SK-N-SH treated with all-trans-retinoic acid at 6 μM for 48 hours (cell line): Measurements from ENCODE around the gene EPC2.
"Not testable (repeated sequence)": the region's sequence is repeated elsewhere in the genome, so short reads cannot be mapped to it uniquely, and the experiment has no call there.

ENCODE experiments used
- ATAC-seq: fragments of 200-7000 bp; cut with Tn5 transposase; 3 replicates; pipeline ENCODE4 v1.9.1; 2020; ENCODE audit warnings: mild to moderate bottlenecking, moderate library complexity
- ARNTL ChIP-seq: fragments of 450-650 bp; formaldehyde crosslinking; IDR thresholded peaks from 2 replicates; pipeline ENCODE4 v1.5.0; 2020; ENCODE audit warnings: low read depth, mild to moderate bottlenecking, moderate library complexity, borderline replicate concordance
- BACH2 ChIP-seq: fragments of 250-450 bp; sonication (Bioruptor Pico); IDR thresholded peaks from 2 replicates; pipeline ENCODE4 v1.9.0; 2021; ENCODE audit warnings: mild to moderate bottlenecking, borderline replicate concordance
- CSDC2 ChIP-seq: fragments of 250-450 bp; sonication (Bioruptor Pico); IDR thresholded peaks from 2 replicates; pipeline ENCODE4 v1.5.0; 2020; ENCODE audit warnings: mild to moderate bottlenecking, moderate library complexity
- ESRRG ChIP-seq: fragments of 250-450 bp; sonication (Bioruptor Pico); IDR thresholded peaks from 2 replicates; pipeline ENCODE4 v1.6.1; 2021; ENCODE audit warnings: mild to moderate bottlenecking
- GLIS3 ChIP-seq: fragments of 250-450 bp; sonication (Bioruptor Pico); IDR thresholded peaks from 2 replicates; pipeline ENCODE4 v1.5.0; 2020; ENCODE audit warnings: mild to moderate bottlenecking, moderate library complexity
- ISL1 ChIP-seq: fragments of 250-450 bp; sonication (Bioruptor Pico); IDR thresholded peaks from 2 replicates; pipeline ENCODE4 v2.1.2; 2022; ENCODE audit warnings: mild to moderate bottlenecking, moderate library complexity
- PATZ1 ChIP-seq: fragments of 250-450 bp; sonication (Bioruptor Pico); IDR thresholded peaks from 2 replicates; pipeline ENCODE4 v1.8.0; 2020; ENCODE audit warnings: mild to moderate bottlenecking, moderate library complexity, borderline replicate concordance
- POU6F1 ChIP-seq: fragments of 250-450 bp; sonication (Bioruptor Pico); IDR thresholded peaks from 2 replicates; pipeline ENCODE4 v1.8.0; 2021; ENCODE audit warnings: low read depth, mild to moderate bottlenecking, moderate library complexity, borderline replicate concordance
- RARB ChIP-seq: fragments of 250-450 bp; sonication (Bioruptor Pico); IDR thresholded peaks from 2 replicates; pipeline ENCODE4 v1.8.0; 2021; ENCODE audit warnings: mild to moderate bottlenecking, moderate library complexity
- SNAI2 ChIP-seq: fragments of 250-450 bp; sonication (Bioruptor Pico); IDR thresholded peaks from 2 replicates; pipeline ENCODE4 v1.5.0; 2020; ENCODE audit warnings: mild to moderate bottlenecking, moderate library complexity
- TCF4 ChIP-seq: fragments of 250-450 bp; sonication (Bioruptor Pico); IDR thresholded peaks from 2 replicates; pipeline ENCODE4 v1.8.0; 2021; ENCODE audit warnings: mild to moderate bottlenecking, moderate library complexity, borderline replicate concordance
- ZFP3 ChIP-seq: fragments of 250-450 bp; sonication (Bioruptor Pico); IDR thresholded peaks from 2 replicates; pipeline ENCODE4 v1.5.0; 2020; ENCODE audit warnings: mild to moderate bottlenecking, moderate library complexity
- ZFP30 ChIP-seq: fragments of 450-650 bp; formaldehyde crosslinking; IDR thresholded peaks from 2 replicates; pipeline ENCODE4 v1.5.0; 2022; ENCODE audit warnings: mild to moderate bottlenecking, moderate library complexity
- ZNF70 ChIP-seq: fragments of 450-650 bp; formaldehyde crosslinking; IDR thresholded peaks from 2 replicates; pipeline ENCODE4 v1.5.0; 2020; ENCODE audit warnings: mild to moderate bottlenecking, moderate library complexity
- ZNF8 ChIP-seq: fragments of 450-650 bp; formaldehyde crosslinking; IDR thresholded peaks from 2 replicates; pipeline ENCODE4 v1.5.0; 2020; ENCODE audit warnings: mild to moderate bottlenecking, moderate library complexity
- TF ChIP-seq, protein P1 (sequence below): fragments of 250-450 bp; sonication (Bioruptor Pico); IDR thresholded peaks from 2 replicates; pipeline ENCODE4 v1.5.0; 2020; ENCODE audit warnings: mild to moderate bottlenecking, moderate library complexity
- TF ChIP-seq, protein P2 (sequence below): fragments of 250-450 bp; sonication (Bioruptor Pico); IDR thresholded peaks from 2 replicates; pipeline ENCODE4 v1.5.1; 2021; ENCODE audit warnings: mild to moderate bottlenecking, moderate library complexity
- TF ChIP-seq, protein P3 (sequence below): fragments of 250-450 bp; sonication (Bioruptor Pico); IDR thresholded peaks from 2 replicates; pipeline ENCODE4 v1.5.1; 2020; ENCODE audit warnings: low read depth, mild to moderate bottlenecking, moderate library complexity

Gene EPC2

DNA sequence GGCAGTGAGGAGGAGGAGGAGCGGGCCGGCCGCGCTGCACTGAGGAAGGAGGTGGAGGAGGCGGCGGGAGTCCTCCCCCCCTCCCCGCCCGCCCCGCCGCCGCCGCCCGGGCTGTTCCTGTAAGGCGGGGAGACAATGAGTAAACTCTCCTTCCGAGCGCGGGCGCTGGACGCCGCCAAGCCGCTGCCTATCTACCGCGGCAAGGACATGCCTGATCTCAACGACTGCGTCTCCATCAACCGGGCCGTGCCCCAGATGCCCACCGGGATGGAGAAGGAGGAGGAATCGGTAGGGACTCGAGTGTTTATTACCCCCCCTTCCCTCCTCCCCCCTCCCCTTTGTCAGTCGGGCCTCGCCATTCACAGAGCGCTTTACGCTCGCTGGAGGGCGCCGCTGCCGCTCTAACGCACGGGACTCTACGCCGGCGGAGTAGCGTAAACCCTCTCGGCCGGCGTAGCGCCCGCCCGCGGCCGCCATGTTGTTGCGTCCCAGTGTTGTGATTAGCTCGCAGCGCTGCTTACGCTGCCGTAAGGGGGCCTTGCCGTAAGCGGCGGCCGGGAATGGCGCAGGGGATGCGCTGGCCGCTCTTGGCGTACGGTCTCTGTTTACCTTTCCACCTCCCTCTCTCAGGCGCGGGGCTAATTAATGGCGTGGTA, 460 bp downstream of the EPC2 start:
- no peak for TF ChIP-seq CSDC2 (CRISPR knock-in tag)
- peak; percentile 53; the same call in 1 of the 2 replicates for TF ChIP-seq PATZ1
- peak; percentile 87 for ATAC-seq

DNA sequence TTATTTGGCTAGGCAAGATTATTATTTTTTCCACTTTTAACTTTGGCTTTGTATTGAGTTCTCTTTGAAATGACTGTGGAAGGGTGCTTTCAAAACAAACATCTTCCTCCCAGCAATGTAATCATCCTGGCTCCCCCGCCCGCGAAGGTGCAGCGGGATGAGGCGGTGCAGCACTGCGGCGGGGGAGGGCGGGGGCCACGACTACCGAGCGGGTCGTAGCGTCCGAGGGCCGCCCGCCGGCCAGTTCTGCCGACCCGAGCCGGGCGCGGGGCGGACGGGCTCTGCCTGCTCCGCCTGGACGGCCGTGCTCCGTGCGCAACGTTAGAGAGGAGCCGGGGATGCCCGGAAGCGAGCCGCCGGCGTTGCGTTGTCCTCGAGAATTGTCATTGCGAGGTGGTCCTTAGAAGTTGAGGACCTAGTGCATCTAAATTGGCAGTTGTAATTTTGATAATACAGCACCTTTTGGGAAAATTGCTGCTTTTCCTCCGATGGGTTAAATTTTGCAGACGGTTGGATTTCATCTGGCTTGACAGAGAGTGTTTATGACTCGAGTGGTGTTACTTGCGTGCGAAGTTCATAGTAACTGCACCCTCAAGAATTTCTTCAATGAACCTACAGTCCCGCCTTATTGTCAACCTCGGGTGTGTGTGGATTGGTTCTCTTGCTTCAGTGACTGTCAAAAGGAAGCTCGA, 1.1 kb downstream of the EPC2 start:
- TF ChIP-seq, protein P1, sequence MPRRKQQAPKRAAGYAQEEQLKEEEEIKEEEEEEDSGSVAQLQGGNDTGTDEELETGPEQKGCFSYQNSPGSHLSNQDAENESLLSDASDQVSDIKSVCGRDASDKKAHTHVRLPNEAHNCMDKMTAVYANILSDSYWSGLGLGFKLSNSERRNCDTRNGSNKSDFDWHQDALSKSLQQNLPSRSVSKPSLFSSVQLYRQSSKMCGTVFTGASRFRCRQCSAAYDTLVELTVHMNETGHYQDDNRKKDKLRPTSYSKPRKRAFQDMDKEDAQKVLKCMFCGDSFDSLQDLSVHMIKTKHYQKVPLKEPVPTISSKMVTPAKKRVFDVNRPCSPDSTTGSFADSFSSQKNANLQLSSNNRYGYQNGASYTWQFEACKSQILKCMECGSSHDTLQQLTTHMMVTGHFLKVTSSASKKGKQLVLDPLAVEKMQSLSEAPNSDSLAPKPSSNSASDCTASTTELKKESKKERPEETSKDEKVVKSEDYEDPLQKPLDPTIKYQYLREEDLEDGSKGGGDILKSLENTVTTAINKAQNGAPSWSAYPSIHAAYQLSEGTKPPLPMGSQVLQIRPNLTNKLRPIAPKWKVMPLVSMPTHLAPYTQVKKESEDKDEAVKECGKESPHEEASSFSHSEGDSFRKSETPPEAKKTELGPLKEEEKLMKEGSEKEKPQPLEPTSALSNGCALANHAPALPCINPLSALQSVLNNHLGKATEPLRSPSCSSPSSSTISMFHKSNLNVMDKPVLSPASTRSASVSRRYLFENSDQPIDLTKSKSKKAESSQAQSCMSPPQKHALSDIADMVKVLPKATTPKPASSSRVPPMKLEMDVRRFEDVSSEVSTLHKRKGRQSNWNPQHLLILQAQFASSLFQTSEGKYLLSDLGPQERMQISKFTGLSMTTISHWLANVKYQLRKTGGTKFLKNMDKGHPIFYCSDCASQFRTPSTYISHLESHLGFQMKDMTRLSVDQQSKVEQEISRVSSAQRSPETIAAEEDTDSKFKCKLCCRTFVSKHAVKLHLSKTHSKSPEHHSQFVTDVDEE (CRISPR knock-in tag): no peak
- no peak for TF ChIP-seq ZFP30 (CRISPR knock-in tag)
- no peak for TF ChIP-seq ZNF8 (CRISPR knock-in tag)
- TF ChIP-seq ESRRG (CRISPR knock-in tag): no peak
- ATAC-seq: peak; percentile 74

DNA sequence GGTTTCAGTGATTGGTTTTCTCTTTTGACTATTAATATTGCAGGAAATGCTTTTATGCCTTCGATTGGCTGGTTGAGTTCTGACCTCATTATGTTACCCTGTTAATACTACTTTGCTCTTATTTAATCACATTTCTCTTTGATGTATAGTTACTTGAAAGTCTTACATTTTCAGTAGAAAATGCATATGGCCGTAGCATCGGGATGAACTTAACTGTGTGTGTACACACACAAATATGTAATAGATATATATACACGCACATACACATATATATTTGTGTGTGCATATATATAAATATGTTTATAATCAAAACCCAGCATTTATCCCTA, 1.6 kb downstream of the EPC2 start:
- no peak for ATAC-seq
- TF ChIP-seq ISL1 (CRISPR knock-in tag): no peak
- no peak for TF ChIP-seq TCF4 (CRISPR knock-in tag)
- no peak for TF ChIP-seq BACH2 (CRISPR knock-in tag)
- TF ChIP-seq ZFP3: no peak
- TF ChIP-seq, protein P2, sequence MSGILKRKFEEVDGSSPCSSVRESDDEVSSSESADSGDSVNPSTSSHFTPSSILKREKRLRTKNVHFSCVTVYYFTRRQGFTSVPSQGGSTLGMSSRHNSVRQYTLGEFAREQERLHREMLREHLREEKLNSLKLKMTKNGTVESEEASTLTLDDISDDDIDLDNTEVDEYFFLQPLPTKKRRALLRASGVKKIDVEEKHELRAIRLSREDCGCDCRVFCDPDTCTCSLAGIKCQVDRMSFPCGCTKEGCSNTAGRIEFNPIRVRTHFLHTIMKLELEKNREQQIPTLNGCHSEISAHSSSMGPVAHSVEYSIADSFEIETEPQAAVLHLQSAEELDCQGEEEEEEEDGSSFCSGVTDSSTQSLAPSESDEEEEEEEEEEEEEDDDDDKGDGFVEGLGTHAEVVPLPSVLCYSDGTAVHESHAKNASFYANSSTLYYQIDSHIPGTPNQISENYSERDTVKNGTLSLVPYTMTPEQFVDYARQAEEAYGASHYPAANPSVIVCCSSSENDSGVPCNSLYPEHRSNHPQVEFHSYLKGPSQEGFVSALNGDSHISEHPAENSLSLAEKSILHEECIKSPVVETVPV (CRISPR knock-in tag): no peak
- TF ChIP-seq PATZ1: no peak
- TF ChIP-seq ESRRG (CRISPR knock-in tag): no peak
- no peak for TF ChIP-seq ZNF70 (CRISPR knock-in tag)
- TF ChIP-seq SNAI2 (CRISPR knock-in tag): no peak
- TF ChIP-seq, protein P1 (CRISPR knock-in tag): no peak
- TF ChIP-seq RARB (CRISPR knock-in tag): no peak
- no peak for TF ChIP-seq POU6F1
- TF ChIP-seq ZNF8 (CRISPR knock-in tag): no peak
- TF ChIP-seq, protein P3, sequence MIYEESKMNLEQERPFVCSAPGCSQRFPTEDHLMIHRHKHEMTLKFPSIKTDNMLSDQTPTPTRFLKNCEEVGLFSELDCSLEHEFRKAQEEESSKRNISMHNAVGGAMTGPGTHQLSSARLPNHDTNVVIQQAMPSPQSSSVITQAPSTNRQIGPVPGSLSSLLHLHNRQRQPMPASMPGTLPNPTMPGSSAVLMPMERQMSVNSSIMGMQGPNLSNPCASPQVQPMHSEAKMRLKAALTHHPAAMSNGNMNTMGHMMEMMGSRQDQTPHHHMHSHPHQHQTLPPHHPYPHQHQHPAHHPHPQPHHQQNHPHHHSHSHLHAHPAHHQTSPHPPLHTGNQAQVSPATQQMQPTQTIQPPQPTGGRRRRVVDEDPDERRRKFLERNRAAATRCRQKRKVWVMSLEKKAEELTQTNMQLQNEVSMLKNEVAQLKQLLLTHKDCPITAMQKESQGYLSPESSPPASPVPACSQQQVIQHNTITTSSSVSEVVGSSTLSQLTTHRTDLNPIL: no peak
- TF ChIP-seq ZFP30 (CRISPR knock-in tag): no peak
- TF ChIP-seq CSDC2 (CRISPR knock-in tag): no peak
- no peak for TF ChIP-seq GLIS3 (CRISPR knock-in tag)
- no peak for TF ChIP-seq ARNTL

DNA sequence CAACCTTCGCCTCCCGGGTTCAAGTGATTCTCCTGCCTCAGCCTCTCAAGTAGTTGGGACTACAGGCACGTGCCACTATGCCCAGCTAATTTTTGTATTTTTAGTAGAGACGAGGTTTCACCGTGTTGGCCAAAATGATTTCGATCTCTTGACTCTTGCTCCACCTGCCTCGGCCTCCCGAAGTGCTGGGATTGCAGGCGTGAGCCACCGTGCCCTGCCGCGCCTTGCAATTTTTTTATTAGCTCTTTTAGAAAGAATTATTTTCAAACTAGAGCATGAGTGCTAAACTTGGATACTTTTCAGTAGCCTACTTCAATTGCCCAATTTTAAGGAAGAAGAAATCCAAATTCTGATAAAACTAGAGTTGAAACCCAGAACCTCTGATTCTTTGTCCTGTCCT, 3.2 kb downstream of the EPC2 start:
- not testable (repeated sequence) for ATAC-seq
